Activated T-helper 9 cell treated with anti-CD3 and anti-CD28 coated beads, Interleukin-2, amount 50 U/mL, for 16 hours (primary cell): ENCODE measurements around the gene KANSL3.
A peak's percentile ranks its signal among the peaks of the same experiment; 100 is the strongest.
"Not testable (repeated sequence)": the region's sequence is repeated elsewhere in the genome, so short reads cannot be mapped to it uniquely, and the experiment has no call there.

ENCODE experiments used
- DNase-seq: peaks from one replicate; pipeline ENCODE4 v3.0.0-alpha.2; 2020; ENCODE audit warnings: low read depth

KANSL3 gene

DNA sequence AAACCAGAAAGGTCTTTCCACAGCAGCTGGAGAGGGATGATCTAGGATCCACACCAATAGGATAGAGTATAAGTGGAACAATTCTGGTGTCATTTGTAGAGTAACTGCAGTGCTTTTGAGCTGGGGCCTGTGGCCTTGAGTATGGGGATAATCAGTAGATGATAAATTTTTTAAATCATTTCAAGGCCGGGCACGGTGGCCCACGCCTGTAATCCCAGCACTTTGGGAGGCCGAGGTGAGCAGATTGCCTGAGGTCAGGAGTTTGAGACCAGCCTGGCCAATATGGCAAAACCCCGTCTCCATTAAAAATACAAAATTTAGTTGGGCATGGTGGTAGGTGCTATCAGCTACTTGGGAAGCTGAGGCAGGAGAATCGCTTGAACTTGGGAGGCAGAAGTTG is 80.7 kb downstream of the KANSL3 start:
- not testable (repeated sequence) for DNase-seq

DNA sequence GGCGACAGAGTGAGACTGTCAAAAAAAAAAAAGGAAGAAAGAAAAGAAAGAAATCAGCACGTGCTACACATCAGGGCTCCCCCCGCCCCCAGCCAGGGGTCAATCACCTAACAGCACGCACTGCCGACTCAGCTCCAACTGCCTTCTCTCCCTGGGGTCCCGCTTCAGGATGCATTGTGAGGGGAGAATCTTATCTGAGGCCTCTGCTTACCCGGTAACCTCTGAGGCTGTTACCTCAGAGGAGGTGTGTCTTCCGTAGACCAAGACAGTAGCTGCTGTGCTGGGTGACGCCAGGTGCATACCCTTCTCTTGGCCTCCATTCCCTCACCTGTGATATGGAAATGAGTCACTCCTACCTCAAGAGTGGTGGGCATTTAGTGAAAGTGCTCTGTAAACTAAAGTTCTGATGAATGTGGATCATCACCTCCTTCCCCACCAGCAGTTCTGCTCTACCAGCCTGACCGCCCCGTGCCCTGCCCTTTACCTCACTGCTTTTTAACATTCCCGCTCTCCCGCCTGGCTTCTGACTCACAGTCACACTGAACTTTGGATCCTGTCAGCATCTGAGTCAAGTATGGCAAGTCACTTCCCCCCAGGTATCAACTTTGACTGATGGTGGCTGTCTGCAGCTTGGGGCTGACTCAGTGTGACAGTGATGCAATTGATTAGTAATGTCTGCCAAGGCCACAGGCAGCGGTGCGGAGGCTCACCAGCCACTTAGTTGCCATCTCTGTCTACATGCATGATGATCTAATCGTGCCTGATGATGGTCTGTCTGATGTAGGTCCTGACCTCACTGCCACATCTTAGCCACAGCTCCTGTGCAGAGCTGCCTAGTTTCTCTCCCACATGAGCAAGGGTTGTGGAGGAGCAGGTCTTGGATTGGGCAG is 81.4 kb downstream of the KANSL3 start:
- DNase-seq, result peak; percentile 49

DNA sequence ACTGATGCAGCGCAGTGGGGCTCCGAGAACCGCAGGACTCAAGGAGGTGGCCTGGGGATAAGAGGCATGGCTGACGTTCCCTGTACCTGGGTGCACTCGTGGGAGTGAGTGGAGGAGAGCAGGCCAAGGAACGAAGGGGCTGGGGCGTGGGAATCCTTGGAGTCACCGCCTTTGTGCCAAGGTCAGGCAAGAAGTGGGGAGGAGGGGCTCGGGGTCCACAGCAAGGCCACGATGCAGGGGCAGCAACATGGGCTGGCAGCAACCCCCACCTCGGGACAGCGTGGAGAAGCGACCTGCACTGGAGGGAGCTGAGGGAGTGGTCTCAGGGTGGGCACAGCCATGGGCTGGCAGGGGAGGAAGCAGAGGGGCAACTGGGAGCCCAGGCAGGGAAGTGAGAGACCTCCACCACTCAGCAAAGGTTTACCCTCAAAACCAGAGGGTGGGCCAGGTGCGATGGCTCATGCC is 82.9 kb downstream of the KANSL3 start:
- no peak for DNase-seq

DNA sequence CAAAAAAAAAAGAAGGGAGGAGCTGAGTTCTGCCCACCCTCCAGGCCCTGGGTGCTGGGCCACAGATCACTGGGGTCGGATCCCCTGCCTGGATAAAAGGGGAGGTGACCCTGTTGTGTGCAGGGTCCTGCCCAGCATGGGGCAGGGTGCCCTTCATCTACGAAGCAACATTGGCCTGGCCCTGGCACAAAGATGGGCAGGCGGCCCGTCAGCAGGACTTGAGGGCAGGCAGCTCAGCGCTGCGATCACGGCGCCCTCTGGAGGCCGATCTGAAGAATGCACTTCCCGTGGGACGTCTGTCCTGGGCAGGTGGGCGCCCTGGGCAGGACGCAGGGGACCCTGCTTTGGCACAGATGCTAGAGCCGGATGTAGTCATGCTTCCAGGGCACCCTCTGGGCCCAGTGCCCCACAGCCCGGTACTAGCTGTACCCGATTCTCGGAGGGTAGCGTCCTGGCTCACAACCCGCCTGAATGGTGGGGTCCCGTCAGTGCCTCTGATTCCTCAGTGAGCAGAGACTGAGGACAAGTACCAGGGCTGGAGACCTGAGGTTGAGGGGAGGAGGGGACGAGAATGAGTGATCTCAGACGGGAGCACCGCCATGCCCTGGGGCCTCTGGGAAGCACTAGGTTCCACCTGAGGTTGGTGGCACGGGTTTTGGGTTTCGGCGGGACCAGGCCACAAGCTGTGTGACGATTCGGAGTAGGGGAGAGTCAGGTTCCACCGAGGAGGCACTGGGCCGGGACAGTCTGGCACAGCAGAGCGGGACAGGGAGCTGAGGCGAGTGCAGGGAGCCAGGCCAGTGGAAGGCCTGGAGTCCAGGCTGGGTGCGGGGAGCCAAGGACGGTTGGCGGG is 83.6 kb downstream of the KANSL3 start:
- peak; percentile 58 for DNase-seq

DNA sequence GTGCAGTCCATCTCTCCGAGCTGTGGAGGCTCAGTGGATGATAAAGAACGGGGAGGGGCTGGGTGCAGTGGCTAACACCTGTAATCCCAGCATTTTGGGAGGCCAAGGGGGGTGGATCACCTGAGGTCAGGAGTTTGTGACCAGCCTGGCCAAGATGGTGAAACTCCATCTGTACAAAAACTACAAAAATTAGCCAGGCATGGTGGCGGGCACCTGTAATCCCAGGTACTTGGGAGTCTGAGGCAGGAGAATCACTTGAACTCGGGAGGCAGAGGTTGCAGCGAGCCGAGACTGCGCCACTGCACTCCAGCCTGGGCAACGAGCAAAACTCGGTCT is 84.2 kb downstream of the KANSL3 start:
- not testable (repeated sequence) for DNase-seq

DNA sequence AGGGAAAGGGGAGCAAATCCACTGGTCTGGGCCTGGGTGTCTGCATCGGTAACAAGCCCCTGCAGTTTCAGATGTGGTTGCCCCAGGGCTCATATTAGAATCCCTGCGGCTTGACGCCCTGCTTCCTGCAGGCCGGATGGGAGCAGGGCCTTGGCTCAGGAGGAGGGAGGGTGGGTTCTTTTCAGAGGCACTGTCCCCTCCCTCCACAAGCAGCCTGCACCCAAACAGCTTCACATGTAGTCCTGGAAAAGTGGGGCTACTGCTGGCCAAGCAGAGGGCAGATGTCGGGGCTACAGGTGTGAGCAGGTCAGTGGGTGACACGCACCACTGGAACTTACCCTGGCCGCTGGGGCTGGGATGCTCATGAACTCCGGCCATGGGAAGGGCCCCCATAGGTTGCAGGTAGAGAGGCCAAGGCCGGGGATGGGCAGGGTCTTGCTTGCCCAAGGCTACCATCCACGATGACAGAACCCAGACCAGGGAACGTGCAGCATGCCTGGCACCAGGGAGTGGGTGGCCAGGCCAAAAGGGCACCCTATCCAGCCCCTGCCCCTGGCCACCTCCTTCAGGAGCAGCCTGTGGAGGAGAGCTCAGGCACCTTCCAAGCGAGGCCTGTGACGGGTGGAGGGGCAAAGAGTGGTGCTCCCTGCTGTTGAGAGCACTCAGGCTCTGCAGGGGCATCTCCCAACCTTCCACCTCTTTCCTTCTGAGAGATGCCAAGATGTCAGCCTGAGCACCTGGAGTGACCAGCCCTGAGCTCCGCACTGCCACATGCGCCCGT is 84.7 kb downstream of the KANSL3 start:
- no peak for DNase-seq

DNA sequence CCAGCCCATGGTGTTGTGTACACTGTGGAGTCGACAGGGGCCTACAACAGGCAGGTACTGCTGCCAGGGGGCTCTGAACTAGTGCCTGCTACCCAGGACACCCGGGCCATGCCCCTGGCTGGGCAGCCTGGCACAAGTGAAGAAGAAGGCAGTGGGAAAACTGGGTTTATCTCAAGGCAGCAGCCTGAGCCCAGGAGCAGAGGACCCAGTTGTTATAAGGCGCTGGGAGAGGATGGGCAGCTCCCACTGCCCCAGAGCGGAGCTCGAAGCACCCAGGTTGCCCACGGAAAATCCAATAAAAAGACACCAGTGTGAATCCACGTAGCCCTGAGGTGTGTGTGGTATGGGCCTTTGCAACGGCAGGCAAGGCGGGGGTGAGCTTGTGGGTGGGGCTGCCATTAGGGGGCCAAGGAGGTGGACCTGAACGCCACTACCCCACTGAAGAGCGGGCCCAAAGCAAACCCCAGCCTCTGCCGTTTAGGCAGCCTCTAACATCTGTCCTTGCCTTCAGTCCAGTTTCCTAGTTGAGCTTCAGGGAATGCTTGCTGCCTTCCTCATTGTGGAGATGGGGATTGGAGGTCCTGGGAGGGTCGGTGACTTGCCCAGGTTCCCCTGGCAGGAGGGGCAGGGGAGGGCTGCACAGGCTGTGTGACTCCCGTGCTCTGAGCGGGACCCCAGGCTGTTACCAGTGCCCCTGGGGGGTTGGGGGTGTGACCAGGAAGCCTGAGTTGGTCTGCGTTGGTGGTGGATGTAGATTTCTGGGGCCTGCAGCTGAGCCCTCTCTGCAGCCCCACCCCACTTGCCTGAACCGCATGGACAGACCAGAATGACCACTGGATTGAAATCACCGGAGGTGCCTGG is 85.6 kb downstream of the KANSL3 start:
- DNase-seq, result no peak

DNA sequence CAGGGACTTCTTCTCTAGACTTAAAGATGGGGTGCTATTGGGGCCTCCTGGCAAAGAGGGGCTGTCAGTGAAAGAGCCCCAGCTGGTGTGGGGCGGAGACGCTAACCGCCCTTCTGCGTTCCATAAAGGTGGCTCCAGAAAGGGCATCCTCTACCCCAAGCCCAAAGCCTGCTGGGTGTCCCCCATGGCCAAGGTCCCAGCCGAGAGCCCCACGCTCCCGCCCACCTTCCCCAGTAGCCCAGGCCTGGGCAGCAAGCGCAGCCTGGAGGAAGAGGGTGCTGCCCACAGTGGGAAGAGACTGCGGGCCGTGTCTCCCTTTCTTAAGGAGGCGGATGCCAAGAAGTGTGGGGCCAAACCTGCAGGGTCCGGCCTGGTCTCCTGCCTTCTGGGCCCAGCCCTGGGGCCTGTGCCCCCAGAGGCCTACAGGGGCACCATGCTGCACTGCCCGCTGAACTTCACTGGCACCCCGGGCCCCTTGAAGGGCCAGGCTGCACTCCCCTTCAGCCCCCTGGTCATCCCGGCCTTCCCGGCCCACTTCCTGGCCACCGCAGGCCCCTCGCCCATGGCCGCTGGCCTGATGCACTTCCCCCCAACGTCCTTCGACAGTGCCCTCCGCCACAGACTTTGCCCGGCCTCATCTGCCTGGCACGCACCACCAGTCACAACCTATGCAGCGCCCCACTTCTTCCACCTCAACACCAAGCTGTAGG is 86.4 kb downstream of the KANSL3 start:
- no peak for DNase-seq

GRCh38 chr2:96550787-96551604 is 87.1 kb downstream of the KANSL3 start:
- DNase-seq, result no peak

- DNase-seq, result no peak
Measured at GRCh38 chr2:96549967-96550786, 87.9 kb downstream of the KANSL3 start.

GRCh38 chr2:96549466-96549785 is 88.7 kb downstream of the KANSL3 start:
- no peak for DNase-seq

- no peak for DNase-seq
Measured at GRCh38 chr2:96548558-96549465, 89.3 kb downstream of the KANSL3 start.

GRCh38 chr2:96547731-96548171 is 90.4 kb downstream of the KANSL3 start:
- DNase-seq, result no peak

- no peak for DNase-seq
Measured at GRCh38 chr2:96547203-96547641, 90.9 kb downstream of the KANSL3 start.

- no peak for DNase-seq
Measured at GRCh38 chr2:96546797-96547196, 91.3 kb downstream of the KANSL3 start.

GRCh38 chr2:96546321-96546720 is 91.8 kb downstream of the KANSL3 start:
- no peak for DNase-seq
